Astrocyte (in vitro differentiated cells and primary cell): ENCODE data around the gene ANKDD1A. TPM values are rescaled to one million over a fixed set of nuclear protein-coding genes. Genes with fewer than 3 reads are reported as not detected.

ENCODE experiments used
- DNase-seq: peaks from one replicate; pipeline ENCODE4 v3.0.0-alpha.2; 2010; ENCODE audit warnings: low read depth
- FAIRE-seq: peaks from 2 replicates; lab custom pipeline; 2011; peaks lifted over from hg19 to GRCh38; lab: Jason Lieb, UNC
- H2AFZ ChIP-seq: 2 replicates; pipeline ENCODE4 v1.6.0; 2012; ENCODE audit warnings: low read depth, low read length, inconsistent platforms
- H3K27ac ChIP-seq: 2 replicates; pipeline ENCODE4 v1.5.1; 2011; ENCODE audit warnings: low read depth, low read length, inconsistent platforms
- H3K27me3 ChIP-seq: 2 replicates; pipeline ENCODE4 v1.6.0; 2011; ENCODE audit warnings: low read length, inconsistent platforms; ENCODE audit not compliant: insufficient read depth
- H3K36me3 ChIP-seq: 2 replicates; pipeline ENCODE4 v1.5.1; 2011; ENCODE audit warnings: low read length, inconsistent platforms; ENCODE audit not compliant: insufficient read depth
- H3K4me1 ChIP-seq: 2 replicates; pipeline ENCODE4 v1.5.1; 2011; ENCODE audit warnings: low read length, inconsistent platforms; ENCODE audit not compliant: insufficient read depth
- H3K4me2 ChIP-seq: 2 replicates; pipeline ENCODE4 v1.6.0; 2012; ENCODE audit warnings: low read length, inconsistent platforms
- H3K4me3 ChIP-seq: 2 replicates; pipeline ENCODE4 v1.5.1; 2011; ENCODE audit warnings: low read depth, mild to moderate bottlenecking, low read length, inconsistent platforms; ENCODE audit not compliant: insufficient read depth
- H3K79me2 ChIP-seq: 2 replicates; pipeline ENCODE4 v1.6.0; 2012; ENCODE audit warnings: mild to moderate bottlenecking, low read length, inconsistent platforms; ENCODE audit not compliant: insufficient read depth
- H3K9ac ChIP-seq: 2 replicates; pipeline ENCODE4 v1.6.0; 2012; ENCODE audit warnings: mild to moderate bottlenecking, low read length, inconsistent platforms
- H3K9me3 ChIP-seq: 2 replicates; pipeline ENCODE4 v1.5.1; 2012; ENCODE audit warnings: low read depth, mild to moderate bottlenecking, low read length, inconsistent platforms; ENCODE audit not compliant: insufficient read depth
- H4K20me1 ChIP-seq: 2 replicates; pipeline ENCODE4 v1.6.0; 2012; ENCODE audit warnings: low read length, inconsistent platforms; ENCODE audit not compliant: insufficient read depth
- H3K27ac Mint-ChIP-seq: one replicate; pipeline ENCODE4 v1.8.0; 2021; ENCODE audit warnings: mild to moderate bottlenecking, mixed read lengths; ENCODE audit not compliant: unreplicated experiment
- H3K27me3 Mint-ChIP-seq: one replicate; pipeline ENCODE4 v1.8.0; 2021; ENCODE audit warnings: low read depth, mixed read lengths; ENCODE audit not compliant: unreplicated experiment
- H3K36me3 Mint-ChIP-seq: one replicate; pipeline ENCODE4 v1.8.0; 2021; ENCODE audit warnings: low read depth, mixed read lengths; ENCODE audit not compliant: unreplicated experiment
- H3K4me1 Mint-ChIP-seq: one replicate; pipeline ENCODE4 v1.8.0; 2021; ENCODE audit warnings: low read depth, mixed read lengths; ENCODE audit not compliant: unreplicated experiment
- H3K4me3 Mint-ChIP-seq: one replicate; pipeline ENCODE4 v1.8.0; 2021; ENCODE audit warnings: mild to moderate bottlenecking, moderate library complexity, mixed read lengths; ENCODE audit not compliant: unreplicated experiment
- H3K9me3 Mint-ChIP-seq: one replicate; pipeline ENCODE4 v1.8.0; 2021; ENCODE audit warnings: mild to moderate bottlenecking, mixed read lengths; ENCODE audit not compliant: unreplicated experiment
- CTCF ChIP-seq: IDR thresholded peaks from 2 replicates; pipeline ENCODE4 v1.5.1; 2011; ENCODE audit warnings: low read depth, mild to moderate bottlenecking, inconsistent platforms, low read length, moderate library complexity; ENCODE audit not compliant: insufficient read depth
- EZH2 ChIP-seq: IDR thresholded peaks from 2 replicates; pipeline ENCODE4 v1.6.1; 2012; ENCODE audit warnings: mild to moderate bottlenecking, low read length, inconsistent platforms; ENCODE audit not compliant: insufficient read depth
- total RNA-seq: library from RNA; stranded (reverse); gene quantifications from 2 replicates; pipeline ENCODE4 v1.2.1, GENCODE V29; 2021

Gene ANKDD1A
- total RNA-seq, 1 donor from 2014 or later: 1.6 TPM

GRCh38 chr15:64893481-64894394, 18.0 kb upstream of the ANKDD1A start:
- FAIRE-seq: no peak
- peak overlapping the region; percentile 89 for H3K27ac Mint-ChIP-seq

GRCh38 chr15:64894395-64895056, 17.2 kb upstream of the ANKDD1A start:
- Histone ChIP-seq H3K4me2 (peak overlapping the region; percentile 63), H3K79me2 (no peaks in the 10 kb centered on the region), H3K27ac (no peak overlapping the region), H3K4me3 (peak overlapping the region; percentile 25), H3K4me1 (peaks cover 20% of the 10 kb centered on the region), H4K20me1 (no peaks in the 10 kb centered on the region), H3K9me3 (no peaks in the 10 kb centered on the region), H3K36me3 (no peaks in the 10 kb centered on the region), H3K27me3 (no peaks in the 10 kb centered on the region), H3K9ac (peak overlapping the region; percentile 33), H2AFZ (peak overlapping the region; percentile 81)
- H3K36me3 Mint-ChIP-seq: no peaks in the 10 kb centered on the region
- H3K27me3 Mint-ChIP-seq: no peaks in the 10 kb centered on the region
- FAIRE-seq (no peak), DNase-seq (no peak)
- no peaks in the 10 kb centered on the region for H3K9me3 Mint-ChIP-seq
- peak overlapping the region; percentile 89 for H3K27ac Mint-ChIP-seq
- no peak for TF ChIP-seq CTCF
- TF ChIP-seq EZH2: no peak
- H3K4me1 Mint-ChIP-seq: peaks cover 42% of the 10 kb centered on the region
- peak overlapping the region; percentile 79 for H3K4me3 Mint-ChIP-seq

More at GRCh38 chr15:64893481-64894394, 18.0 kb upstream of the ANKDD1A start:
- no peaks in the 10 kb centered on the region for H3K9me3 Mint-ChIP-seq
- DNase-seq: peak; percentile 93
- no peak for TF ChIP-seq EZH2
- no peak for TF ChIP-seq CTCF
- peak overlapping the region; percentile 25 for H3K4me3 ChIP-seq
- peaks cover 42% of the 10 kb centered on the region for H3K4me1 Mint-ChIP-seq
- H3K4me2 ChIP-seq: peak overlapping the region; percentile 63
- H3K36me3 Mint-ChIP-seq: no peaks in the 10 kb centered on the region
- H3K9me3 ChIP-seq: no peaks in the 10 kb centered on the region
- no peak overlapping the region for H3K27ac ChIP-seq
- no peaks in the 10 kb centered on the region for H3K27me3 Mint-ChIP-seq
- H2AFZ ChIP-seq: peak overlapping the region; percentile 81
- no peaks in the 10 kb centered on the region for H3K36me3 ChIP-seq
- no peaks in the 10 kb centered on the region for H3K27me3 ChIP-seq
- no peaks in the 10 kb centered on the region for H4K20me1 ChIP-seq
- peaks cover 20% of the 10 kb centered on the region for H3K4me1 ChIP-seq
- no peaks in the 10 kb centered on the region for H3K79me2 ChIP-seq
- peak overlapping the region; percentile 33 for H3K9ac ChIP-seq
- peak overlapping the region; percentile 79 for H3K4me3 Mint-ChIP-seq
